GM12878 (cell line): ENCODE measurements around the gene LBHD1. TPM values are rescaled to one million over a fixed set of nuclear protein-coding genes. Genes with fewer than 3 reads are reported as not detected.
A peak's percentile ranks its signal among the peaks of the same experiment; 100 is the strongest.

Source experiments
- BACH1 ChIP-seq: fragments of 450-650 bp; IDR thresholded peaks from 2 replicates; pipeline ENCODE4 v1.6.1; 2017; ENCODE audit warnings: mild to moderate bottlenecking, borderline replicate concordance
- BCLAF1 ChIP-seq: fragments of 450-650 bp; IDR thresholded peaks from 2 replicates; pipeline ENCODE4 v1.6.1; 2017; ENCODE audit warnings: antibody characterized with exemption, mild to moderate bottlenecking, moderate library complexity
- CBX5 ChIP-seq: sonication (generic); IDR thresholded peaks from 2 replicates; pipeline ENCODE4 v1.6.1; 2016; ENCODE audit warnings: low read depth, moderate library complexity, mild to moderate bottlenecking, inconsistent platforms
- DPF2 ChIP-seq: fragments of 450-650 bp; IDR thresholded peaks from 2 replicates; pipeline ENCODE4 v1.6.1; 2017; ENCODE audit warnings: mild to moderate bottlenecking
- FOXK2 ChIP-seq: fragments of 450-650 bp; IDR thresholded peaks from 2 replicates; pipeline ENCODE4 v1.6.1; 2017; ENCODE audit warnings: mild to moderate bottlenecking, moderate library complexity
- JUND ChIP-seq: IDR thresholded peaks from 2 replicates; pipeline ENCODE4 v1.6.1; 2012; ENCODE audit warnings: low read depth, mild to moderate bottlenecking, low read length, improper control_type of control experiment, moderate library complexity
- MEF2A ChIP-seq: IDR thresholded peaks from 2 replicates; pipeline ENCODE4 v1.6.1; 2011; ENCODE audit warnings: low read depth, mild to moderate bottlenecking, low read length, moderate library complexity; ENCODE audit not compliant: insufficient read depth
- MYC ChIP-seq: IDR thresholded peaks from 2 replicates; pipeline ENCODE4 v1.6.1; 2011; ENCODE audit warnings: mild to moderate bottlenecking, low read length, moderate library complexity, inconsistent platforms; ENCODE audit not compliant: insufficient read depth, insufficient replicate concordance, insufficient read length, severe bottlenecking
- NFYA ChIP-seq: IDR thresholded peaks from 2 replicates; pipeline ENCODE4 v1.6.1; 2011; ENCODE audit warnings: low read depth, mild to moderate bottlenecking, low read length, improper control_type of control experiment, borderline replicate concordance
- NR2F1 ChIP-seq: fragments of 450-650 bp; conservative IDR thresholded peaks from 2 replicates; pipeline ENCODE4 v1.6.1; 2017; ENCODE audit warnings: mild to moderate bottlenecking
- POLR2A ChIP-seq: IDR thresholded peaks from 2 replicates; pipeline ENCODE4 v1.6.1; 2011; ENCODE audit warnings: low read depth, mild to moderate bottlenecking, low read length
- RCOR1 ChIP-seq: conservative IDR thresholded peaks from 2 replicates; pipeline ENCODE4 v1.6.1; 2012; ENCODE audit warnings: low read depth, low read length, improper control_type of control experiment
- RUNX3 ChIP-seq: IDR thresholded peaks from 2 replicates; pipeline ENCODE4 v1.6.1; 2012; ENCODE audit warnings: low read length, inconsistent platforms
- SIX5 ChIP-seq: IDR thresholded peaks from 2 replicates; pipeline ENCODE4 v1.6.1; 2011; ENCODE audit warnings: mild to moderate bottlenecking, low read depth, low read length, moderate library complexity; ENCODE audit not compliant: severe bottlenecking
- TCF12 ChIP-seq: IDR thresholded peaks from 2 replicates; pipeline ENCODE4 v1.6.1; 2011; ENCODE audit warnings: low read depth, mild to moderate bottlenecking, low read length
- ZBED1 ChIP-seq: IDR thresholded peaks from 2 replicates; pipeline ENCODE4 v1.6.1; 2016; ENCODE audit warnings: borderline replicate concordance
- ZNF384 ChIP-seq: IDR thresholded peaks from 2 replicates; pipeline ENCODE4 v1.6.1; 2012; ENCODE audit warnings: low read depth, mild to moderate bottlenecking, low read length, improper control_type of control experiment, borderline replicate concordance
- polyA plus RNA-seq, 11 experiments: library from polyadenylated mRNA; depleted of rRNA in 4 of 11; unstranded in 6 of 11; stranded (reverse) in 5 of 11; fragments of >200 nt; fragmentation: Nextera tagmentation in 4 of 11; fragmentation: Illumina TruSeq in 1 of 11; extraction: Ambion mirVana in 4 of 11; extraction: Trizol in 1 of 11; gene quantifications; 1 replicate in 1 of 11; 2 replicates in 10 of 11; pipeline versions ENCODE4 v1.2.1 to v1.2.3, GENCODE V29; 2011 to 2016; ENCODE audit warnings: inconsistent platforms in 2 of 11, missing spikeins in 2 of 11, low read depth in 1 of 11
- total RNA-seq, 4 experiments: library from RNA; depleted of rRNA in 3 of 4; stranded (reverse); fragments of >200 nt in 3 of 4; fragmentation: Illumina TruSeq in 1 of 4; extraction: Trizol in 1 of 4; gene quantifications; 2 replicates each; pipeline versions ENCODE4 v1.2.1 to v1.2.3, GENCODE V29; 2013 to 2021
- TF ChIP-seq, protein P1 (sequence below): IDR thresholded peaks from 2 replicates; pipeline ENCODE4 v1.6.1; 2012; ENCODE audit warnings: improper control_type of control experiment, low read depth, low read length; ENCODE audit not compliant: insufficient replicate concordance
- TF ChIP-seq, protein P2 (sequence below): fragments of 450-650 bp; formaldehyde crosslinking; IDR thresholded peaks from 2 replicates; pipeline ENCODE4 v1.5.0; 2022; ENCODE audit warnings: mild to moderate bottlenecking, missing genetic modification characterization

LBHD1 gene
- total and polyA plus RNA-seq, 10 of the 15 experiments (the other 5 are each of a cell fraction or from before 2014, with no cell fraction given) = 0.79 to 12.0 (median 7.6) TPM

- TF ChIP-seq NFYA (no peak), BACH1 (peak; percentile 76), DPF2 (peak; percentile 67), MYC (peak; percentile 56), FOXK2 (no peak), MEF2A (peak; percentile 56; the same call in 1 of the 2 replicates), TCF12 (peak; percentile 72; the same call in 1 of the 2 replicates), BCLAF1 (no peak), RCOR1 (no peak), ZNF384 (no peak), JUND (no peak), RUNX3 (peak; percentile 66), ZBED1 (no peak; the same call in 1 of the 2 replicates), NR2F1 (peak; percentile 73), POLR2A (peak; percentile 82), SIX5 (no peak), CBX5 (no peak)
- TF ChIP-seq, protein P1, sequence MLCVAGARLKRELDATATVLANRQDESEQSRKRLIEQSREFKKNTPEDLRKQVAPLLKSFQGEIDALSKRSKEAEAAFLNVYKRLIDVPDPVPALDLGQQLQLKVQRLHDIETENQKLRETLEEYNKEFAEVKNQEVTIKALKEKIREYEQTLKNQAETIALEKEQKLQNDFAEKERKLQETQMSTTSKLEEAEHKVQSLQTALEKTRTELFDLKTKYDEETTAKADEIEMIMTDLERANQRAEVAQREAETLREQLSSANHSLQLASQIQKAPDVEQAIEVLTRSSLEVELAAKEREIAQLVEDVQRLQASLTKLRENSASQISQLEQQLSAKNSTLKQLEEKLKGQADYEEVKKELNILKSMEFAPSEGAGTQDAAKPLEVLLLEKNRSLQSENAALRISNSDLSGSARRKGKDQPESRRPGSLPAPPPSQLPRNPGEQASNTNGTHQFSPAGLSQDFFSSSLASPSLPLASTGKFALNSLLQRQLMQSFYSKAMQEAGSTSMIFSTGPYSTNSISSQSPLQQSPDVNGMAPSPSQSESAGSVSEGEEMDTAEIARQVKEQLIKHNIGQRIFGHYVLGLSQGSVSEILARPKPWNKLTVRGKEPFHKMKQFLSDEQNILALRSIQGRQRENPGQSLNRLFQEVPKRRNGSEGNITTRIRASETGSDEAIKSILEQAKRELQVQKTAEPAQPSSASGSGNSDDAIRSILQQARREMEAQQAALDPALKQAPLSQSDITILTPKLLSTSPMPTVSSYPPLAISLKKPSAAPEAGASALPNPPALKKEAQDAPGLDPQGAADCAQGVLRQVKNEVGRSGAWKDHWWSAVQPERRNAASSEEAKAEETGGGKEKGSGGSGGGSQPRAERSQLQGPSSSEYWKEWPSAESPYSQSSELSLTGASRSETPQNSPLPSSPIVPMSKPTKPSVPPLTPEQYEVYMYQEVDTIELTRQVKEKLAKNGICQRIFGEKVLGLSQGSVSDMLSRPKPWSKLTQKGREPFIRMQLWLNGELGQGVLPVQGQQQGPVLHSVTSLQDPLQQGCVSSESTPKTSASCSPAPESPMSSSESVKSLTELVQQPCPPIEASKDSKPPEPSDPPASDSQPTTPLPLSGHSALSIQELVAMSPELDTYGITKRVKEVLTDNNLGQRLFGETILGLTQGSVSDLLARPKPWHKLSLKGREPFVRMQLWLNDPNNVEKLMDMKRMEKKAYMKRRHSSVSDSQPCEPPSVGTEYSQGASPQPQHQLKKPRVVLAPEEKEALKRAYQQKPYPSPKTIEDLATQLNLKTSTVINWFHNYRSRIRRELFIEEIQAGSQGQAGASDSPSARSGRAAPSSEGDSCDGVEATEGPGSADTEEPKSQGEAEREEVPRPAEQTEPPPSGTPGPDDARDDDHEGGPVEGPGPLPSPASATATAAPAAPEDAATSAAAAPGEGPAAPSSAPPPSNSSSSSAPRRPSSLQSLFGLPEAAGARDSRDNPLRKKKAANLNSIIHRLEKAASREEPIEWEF = no peak
- TF ChIP-seq, protein P2, sequence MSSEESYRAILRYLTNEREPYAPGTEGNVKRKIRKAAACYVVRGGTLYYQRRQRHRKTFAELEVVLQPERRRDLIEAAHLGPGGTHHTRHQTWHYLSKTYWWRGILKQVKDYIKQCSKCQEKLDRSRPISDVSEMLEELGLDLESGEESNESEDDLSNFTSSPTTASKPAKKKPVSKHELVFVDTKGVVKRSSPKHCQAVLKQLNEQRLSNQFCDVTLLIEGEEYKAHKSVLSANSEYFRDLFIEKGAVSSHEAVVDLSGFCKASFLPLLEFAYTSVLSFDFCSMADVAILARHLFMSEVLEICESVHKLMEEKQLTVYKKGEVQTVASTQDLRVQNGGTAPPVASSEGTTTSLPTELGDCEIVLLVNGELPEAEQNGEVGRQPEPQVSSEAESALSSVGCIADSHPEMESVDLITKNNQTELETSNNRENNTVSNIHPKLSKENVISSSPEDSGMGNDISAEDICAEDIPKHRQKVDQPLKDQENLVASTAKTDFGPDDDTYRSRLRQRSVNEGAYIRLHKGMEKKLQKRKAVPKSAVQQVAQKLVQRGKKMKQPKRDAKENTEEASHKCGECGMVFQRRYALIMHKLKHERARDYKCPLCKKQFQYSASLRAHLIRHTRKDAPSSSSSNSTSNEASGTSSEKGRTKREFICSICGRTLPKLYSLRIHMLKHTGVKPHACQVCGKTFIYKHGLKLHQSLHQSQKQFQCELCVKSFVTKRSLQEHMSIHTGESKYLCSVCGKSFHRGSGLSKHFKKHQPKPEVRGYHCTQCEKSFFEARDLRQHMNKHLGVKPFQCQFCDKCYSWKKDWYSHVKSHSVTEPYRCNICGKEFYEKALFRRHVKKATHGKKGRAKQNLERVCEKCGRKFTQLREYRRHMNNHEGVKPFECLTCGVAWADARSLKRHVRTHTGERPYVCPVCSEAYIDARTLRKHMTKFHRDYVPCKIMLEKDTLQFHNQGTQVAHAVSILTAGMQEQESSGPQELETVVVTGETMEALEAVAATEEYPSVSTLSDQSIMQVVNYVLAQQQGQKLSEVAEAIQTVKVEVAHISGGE = no peak
These were observed at the start of gene LBHD1, which contains the start of gene UQCC3 (continued) for GRCh38 chr11:62671608-62672389.
